ENCODE data around the gene MTA3.
"Not testable (repeated sequence)": the region's sequence is repeated elsewhere in the genome, so short reads cannot be mapped to it uniquely, and the experiment has no call there.

The MTA3 gene

GRCh38 chr2:42568401-42569115 lies at the start of gene MTA3:
Gene MTA3 (plus strand): TSS chr2:42568632. CDS start chr2:42568746, 114 bp downstream.
- no peak for FAIRE-seq

DNA sequence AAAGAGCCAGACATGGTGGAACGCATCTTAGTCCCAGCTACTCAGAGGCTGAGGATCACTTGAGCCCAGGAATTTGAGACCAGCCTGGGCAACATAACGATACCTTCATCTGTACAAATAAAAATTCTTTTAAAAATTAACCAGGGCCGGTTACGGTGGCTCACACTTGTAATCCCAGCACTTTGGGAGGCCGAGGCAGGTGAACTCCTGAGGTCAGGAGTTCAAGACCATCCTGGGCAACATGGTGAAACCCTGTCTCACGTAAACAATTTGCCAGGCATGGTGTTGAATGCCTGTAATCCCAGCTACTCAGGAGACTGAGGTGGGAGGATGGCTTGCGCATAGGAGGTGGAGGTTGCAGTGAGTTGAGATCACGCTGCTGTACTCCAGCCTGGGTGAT lies 48.8 kb upstream of the MTA3 start:
- no peak for FAIRE-seq

GRCh38 chr2:42522035-42522434 lies 46.4 kb upstream of the MTA3 start:
- FAIRE-seq, result no peak

- FAIRE-seq, result no peak
Observed at GRCh38 chr2:42523341-42523740, 45.1 kb upstream of the MTA3 start.

DNA sequence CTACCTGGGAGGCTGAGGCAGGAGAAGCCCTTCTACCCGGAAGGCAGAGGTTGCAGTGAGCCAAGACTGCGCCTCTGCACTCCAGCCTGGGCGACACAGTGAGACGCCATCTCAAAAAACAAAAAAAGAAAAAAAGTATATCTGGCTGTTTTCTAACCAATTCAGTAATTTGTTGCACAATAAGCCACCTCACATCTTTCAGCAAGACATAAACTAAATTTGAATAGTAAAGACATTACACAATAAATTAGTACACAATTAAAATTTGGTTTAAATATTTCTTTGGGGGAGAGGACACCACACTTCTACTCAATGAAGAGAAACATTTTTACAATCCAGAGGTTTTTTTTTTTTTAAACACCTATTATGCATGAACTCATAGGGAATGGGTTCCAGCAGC lies 36.0 kb upstream of the MTA3 start:
- no peak for FAIRE-seq

DNA sequence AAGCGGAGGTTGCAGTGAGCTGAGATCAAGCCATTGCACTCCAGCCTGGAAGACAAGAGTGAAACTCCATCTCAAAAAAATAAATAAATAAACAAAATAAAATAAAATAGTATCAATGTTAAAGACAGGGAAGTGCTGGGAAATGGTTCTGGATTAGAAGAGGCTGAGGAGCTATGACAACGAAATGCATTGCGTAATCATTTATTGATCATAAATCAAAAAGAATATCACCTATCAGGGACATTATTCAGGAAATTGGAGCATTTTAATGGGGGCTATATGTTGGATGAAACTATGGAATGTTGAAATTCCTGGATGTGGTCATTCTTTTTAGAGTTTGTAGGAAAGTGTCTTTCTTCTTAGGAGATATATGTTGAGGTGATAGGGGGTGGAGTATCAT lies 30.9 kb upstream of the MTA3 start:
- no peak for FAIRE-seq

- FAIRE-seq, result no peak
Observed at GRCh38 chr2:42542871-42543270, 25.6 kb upstream of the MTA3 start.

GRCh38 chr2:42545023-42545721 lies 23.3 kb upstream of the MTA3 start:
- FAIRE-seq, result no peak

- no peak for FAIRE-seq
Observed at GRCh38 chr2:42545841-42546390, 22.5 kb upstream of the MTA3 start.

DNA sequence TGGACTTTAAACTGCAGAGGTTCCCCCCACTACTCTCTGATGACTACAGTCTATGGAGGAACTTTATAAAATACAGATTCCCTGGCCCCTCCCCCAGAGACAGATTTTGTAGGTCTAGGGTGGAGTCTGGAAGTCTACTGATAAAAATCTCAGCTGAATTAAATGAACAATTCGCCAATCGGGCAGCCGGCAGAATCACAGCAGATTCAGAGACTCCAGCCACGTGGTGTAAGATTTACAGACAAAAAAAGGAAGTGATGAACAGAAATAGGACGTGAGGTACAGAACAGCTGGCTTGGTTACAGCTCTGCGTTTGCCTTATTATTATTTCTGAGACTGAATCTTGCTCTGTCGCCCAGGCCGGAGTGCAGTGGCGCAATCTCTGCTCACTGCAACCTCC lies 21.4 kb upstream of the MTA3 start:
- no peak for FAIRE-seq

DNA sequence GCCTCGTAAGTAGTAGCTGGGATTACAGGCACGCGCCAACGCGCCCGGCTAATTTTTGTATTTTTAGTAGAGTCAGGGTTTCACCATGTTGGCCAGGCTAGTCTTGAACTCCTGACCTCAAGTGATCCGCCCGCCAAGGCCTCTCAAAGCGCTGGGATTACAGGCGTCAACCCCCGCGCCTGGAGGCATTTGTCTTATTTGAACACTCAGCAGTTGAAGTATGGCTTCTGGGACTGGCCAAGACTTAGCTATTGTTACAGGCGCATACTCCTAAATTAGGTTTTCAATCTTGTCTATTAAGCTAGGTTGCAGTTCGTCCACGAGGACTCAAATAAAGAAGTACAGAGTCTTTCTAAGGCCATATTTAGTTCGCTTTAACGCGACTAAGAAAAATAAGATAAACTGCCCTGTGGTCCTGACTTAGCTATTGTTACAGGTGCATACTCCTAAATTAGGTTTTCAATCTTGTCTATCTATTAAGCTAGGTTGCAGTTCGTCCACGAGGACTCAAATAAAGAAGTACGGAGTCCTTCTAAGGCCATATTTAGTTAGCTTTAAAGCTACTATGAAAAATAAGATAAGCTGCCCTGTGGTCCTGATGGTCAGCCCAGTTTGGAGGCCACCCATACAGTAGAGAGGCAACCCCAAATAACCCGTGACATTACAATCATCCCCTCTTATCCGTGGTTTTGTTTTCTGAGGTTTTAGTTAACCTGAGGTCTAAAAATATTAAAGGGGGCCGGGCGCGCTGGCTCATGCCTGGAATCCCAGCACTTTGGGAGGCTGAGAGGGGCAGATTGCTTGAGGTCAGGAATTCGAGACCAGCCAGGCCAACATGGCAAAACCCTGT lies 20.8 kb upstream of the MTA3 start:
- FAIRE-seq, result no peak

GRCh38 chr2:42550870-42551269 lies 17.6 kb upstream of the MTA3 start:
- no peak for FAIRE-seq

GRCh38 chr2:42554392-42554791 lies 14.0 kb upstream of the MTA3 start:
- no peak for FAIRE-seq

- no peak for FAIRE-seq
Observed at GRCh38 chr2:42556315-42556890, 12.0 kb upstream of the MTA3 start.

- no peak for FAIRE-seq
Observed at GRCh38 chr2:42557306-42557705, 11.1 kb upstream of the MTA3 start.

- FAIRE-seq, result no peak
Observed at GRCh38 chr2:42558827-42559226, 9.6 kb upstream of the MTA3 start.

DNA sequence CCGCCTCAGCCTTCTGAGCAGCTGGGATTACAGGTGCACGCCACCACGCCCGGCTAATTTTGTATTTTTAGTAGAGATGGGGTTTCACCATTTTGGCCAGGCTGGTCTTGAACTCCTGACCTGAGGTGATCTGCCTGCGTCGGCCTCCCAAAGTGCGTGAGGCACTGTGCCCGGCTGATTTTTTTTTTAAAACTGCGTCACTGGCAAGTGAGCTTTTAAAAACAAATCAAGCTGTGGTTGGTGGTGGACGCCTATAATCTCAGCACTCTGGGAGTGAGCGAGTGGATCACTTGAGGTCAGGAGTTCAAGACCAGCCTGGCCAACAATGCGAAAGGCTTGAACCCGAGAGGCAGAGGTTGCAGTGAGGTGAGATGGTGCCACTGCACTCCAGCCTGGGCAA lies 8.3 kb upstream of the MTA3 start:
- not testable (repeated sequence) for FAIRE-seq

- no peak for FAIRE-seq
Observed at GRCh38 chr2:42560899-42561298, 7.5 kb upstream of the MTA3 start.

DNA sequence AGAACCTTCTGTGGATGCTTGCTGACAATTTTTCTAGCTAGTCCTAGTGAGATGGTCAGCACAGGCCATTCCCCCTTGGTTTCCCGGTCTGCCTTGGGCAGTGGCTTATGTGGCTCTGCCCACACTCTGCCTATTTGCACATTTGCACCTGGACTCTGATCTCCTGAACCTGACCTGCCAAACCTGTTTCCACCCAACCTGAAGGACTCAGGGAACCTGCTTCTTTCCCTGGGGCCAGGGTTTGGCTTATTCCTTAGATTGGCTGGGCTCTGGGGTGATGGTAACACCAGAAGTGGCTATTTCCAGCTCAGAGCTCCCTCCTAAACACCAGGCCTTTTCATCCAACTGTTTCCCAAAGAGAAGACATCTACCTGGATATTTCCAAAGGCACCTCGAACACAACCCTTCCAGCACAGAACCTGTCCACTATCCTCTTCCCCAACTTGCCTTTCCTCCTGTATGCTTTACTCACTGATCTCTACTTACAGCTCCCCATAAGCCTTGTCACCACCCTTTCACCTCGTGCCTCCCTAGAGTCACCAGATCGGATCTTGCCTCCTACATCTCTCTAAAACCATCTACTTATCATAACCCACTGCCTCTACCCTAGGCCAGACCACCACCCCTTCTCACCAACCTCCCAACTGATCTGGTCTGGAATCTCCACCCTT lies 5.8 kb upstream of the MTA3 start:
- no peak for FAIRE-seq

DNA sequence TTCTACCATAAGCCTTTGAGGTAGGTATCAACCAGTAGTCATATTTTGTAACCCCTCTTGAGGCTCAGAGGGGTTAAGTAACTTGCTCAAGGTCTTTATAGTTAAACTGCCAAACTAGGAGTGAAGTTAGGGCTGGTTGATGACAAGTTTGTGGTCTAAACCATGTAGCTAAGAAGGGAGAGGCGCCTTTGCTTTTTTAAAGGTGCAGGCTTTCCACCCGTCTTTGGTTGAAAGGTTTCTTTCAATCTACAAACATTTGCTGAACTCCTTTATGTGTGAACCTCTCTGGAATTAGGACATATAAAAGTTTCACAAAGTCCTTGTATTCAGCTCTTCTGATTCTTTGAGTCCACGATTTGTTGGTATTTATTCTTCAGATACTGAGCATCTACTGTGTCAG lies 2.4 kb upstream of the MTA3 start:
- FAIRE-seq, result no peak

DNA sequence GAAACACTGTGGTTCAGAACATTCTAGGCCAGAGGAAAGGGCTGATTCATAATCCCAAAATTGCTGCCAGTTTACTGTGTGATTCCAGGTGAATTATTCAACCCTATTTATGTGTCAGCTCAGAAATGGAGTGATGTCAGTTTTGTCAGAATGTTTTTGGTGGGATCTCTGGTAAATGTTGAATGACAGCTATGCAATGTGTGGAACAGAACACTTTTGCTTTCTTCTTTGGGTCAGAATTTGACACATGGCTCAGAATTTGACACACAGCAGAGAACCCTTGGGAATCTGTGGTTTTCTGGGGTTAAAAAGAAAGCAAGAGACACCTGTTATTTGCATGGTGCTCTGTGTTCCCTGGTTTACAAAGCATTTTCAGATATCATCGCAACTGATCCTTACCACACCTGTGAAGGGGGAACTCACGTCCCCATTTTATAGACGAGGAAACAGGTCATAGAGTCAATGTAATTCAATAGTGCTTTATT lies 1.6 kb upstream of the MTA3 start:
- FAIRE-seq, result no peak

GRCh38 chr2:42567364-42567763 lies 1.1 kb upstream of the MTA3 start:
- FAIRE-seq, result no peak
